HG03097 (cell line): Measurements from ENCODE around the gene TRPM4.
"Not testable (repeated sequence)": the region's sequence is repeated elsewhere in the genome, so short reads cannot be mapped to it uniquely, and the experiment has no call there.

Source experiments
- ATAC-seq: cut with Tn5 transposase; IDR thresholded peaks from one replicate; pipeline ENCODE4 v1.9.1; 2021; ENCODE audit not compliant: unreplicated experiment, low FRiP score

Gene TRPM4

GRCh38 chr19:49182848-49183375 is 25.3 kb downstream of the TRPM4 start:
- no peak for ATAC-seq

GRCh38 chr19:49186108-49186507 is 28.5 kb downstream of the TRPM4 start:
- ATAC-seq = no peak

GRCh38 chr19:49188626-49189200 is 31.1 kb downstream of the TRPM4 start:
- ATAC-seq = no peak

GRCh38 chr19:49189259-49189658 is 31.7 kb downstream of the TRPM4 start:
- no peak for ATAC-seq

- no peak for ATAC-seq
Observed at GRCh38 chr19:49190781-49191180, 33.2 kb downstream of the TRPM4 start.

- ATAC-seq = no peak
Observed at GRCh38 chr19:49193822-49194394, 36.3 kb downstream of the TRPM4 start.

- ATAC-seq = no peak
Observed at GRCh38 chr19:49194408-49194807, 36.8 kb downstream of the TRPM4 start.

GRCh38 chr19:49196527-49197240 is 39.1 kb downstream of the TRPM4 start:
- no peak for ATAC-seq

- no peak for ATAC-seq
Observed at GRCh38 chr19:49200238-49200862, 42.8 kb downstream of the TRPM4 start.

- ATAC-seq = no peak
Observed at GRCh38 chr19:49201042-49201441, 43.5 kb downstream of the TRPM4 start.

- no peak for ATAC-seq
Observed at GRCh38 chr19:49205114-49205513, 47.5 kb downstream of the TRPM4 start.

GRCh38 chr19:49209502-49209901 is 51.9 kb downstream of the TRPM4 start:
- not testable (repeated sequence) for ATAC-seq

GRCh38 chr19:49210108-49210900 is 52.7 kb downstream of the TRPM4 start:
- no peak for ATAC-seq

- no peak for ATAC-seq
Observed at GRCh38 chr19:49210901-49211451, 53.4 kb downstream of the TRPM4 start.

- no peak for ATAC-seq
Observed at GRCh38 chr19:49212016-49212701, 54.6 kb downstream of the TRPM4 start.

- ATAC-seq = no peak
Observed at GRCh38 chr19:49213791-49214190, 56.2 kb downstream of the TRPM4 start.

GRCh38 chr19:49214701-49215100 is 57.1 kb downstream of the TRPM4 start:
- ATAC-seq = no peak

- no peak for ATAC-seq
Observed at GRCh38 chr19:49216071-49216470, 58.5 kb downstream of the TRPM4 start.

GRCh38 chr19:49217382-49217781 is 59.8 kb downstream of the TRPM4 start:
- ATAC-seq = no peak

GRCh38 chr19:49222011-49222410 is 64.4 kb downstream of the TRPM4 start:
- no peak for ATAC-seq
